WTC11 (cell line): Measurements from ENCODE around the gene PTPRG.

Experiments
- CREB1 ChIP-seq: sonication (generic); formaldehyde crosslinking; IDR thresholded peaks from 2 replicates; pipeline ENCODE4 v1.8.0; 2023; ENCODE audit warnings: mild to moderate bottlenecking, missing genetic modification reagents
- CREM ChIP-seq: sonication (generic); formaldehyde crosslinking; IDR thresholded peaks from 2 replicates; pipeline ENCODE4 v1.8.1; 2022; ENCODE audit warnings: mild to moderate bottlenecking, missing genetic modification reagents, moderate library complexity
- CTCF ChIP-seq: fragments of 200-600 bp; IDR thresholded peaks from 2 replicates; pipeline ENCODE4 v1.8.0; 2022; ENCODE audit warnings: antibody characterized with exemption
- GABPB1 ChIP-seq: sonication (generic); formaldehyde crosslinking; IDR thresholded peaks from 2 replicates; pipeline ENCODE4 v1.8.1; 2023; ENCODE audit warnings: mild to moderate bottlenecking, missing genetic modification reagents
- MAX ChIP-seq: sonication (generic); formaldehyde crosslinking; IDR thresholded peaks from 2 replicates; pipeline ENCODE4 v1.8.0; 2022; ENCODE audit warnings: mild to moderate bottlenecking, missing genetic modification reagents
- RELA ChIP-seq: sonication (generic); formaldehyde crosslinking; IDR thresholded peaks from 2 replicates; pipeline ENCODE4 v1.8.1; 2022; ENCODE audit warnings: missing genetic modification reagents, mild to moderate bottlenecking, borderline replicate concordance
- SOX15 ChIP-seq: fragments of 250-450 bp; sonication (Bioruptor Pico); IDR thresholded peaks from 2 replicates; pipeline ENCODE4 v1.9.0; 2021; ENCODE audit warnings: mild to moderate bottlenecking
- TEAD1 ChIP-seq: sonication (generic); formaldehyde crosslinking; IDR thresholded peaks from 2 replicates; pipeline ENCODE4 v1.8.0; 2022; ENCODE audit warnings: mild to moderate bottlenecking, missing genetic modification reagents
- TEAD4 ChIP-seq: sonication (generic); formaldehyde crosslinking; IDR thresholded peaks from 2 replicates; pipeline ENCODE4 v1.8.0; 2022; ENCODE audit warnings: mild to moderate bottlenecking, missing genetic modification reagents
- ZNF138 ChIP-seq: sonication (generic); formaldehyde crosslinking; conservative IDR thresholded peaks from 2 replicates; pipeline ENCODE4 v1.8.1; 2022; ENCODE audit warnings: mild to moderate bottlenecking, moderate library complexity, missing genetic modification reagents

- TF ChIP-seq CTCF (no peak), MAX (CRISPR knock-in tag) (no peak), RELA (CRISPR knock-in tag) (no peak), GABPB1 (no peak), CREM (CRISPR knock-in tag) (no peak), TEAD4 (CRISPR knock-in tag) (no peak), TEAD1 (CRISPR knock-in tag) (no peak), SOX15 (CRISPR knock-in tag) (no peak), CREB1 (CRISPR knock-in tag) (no peak), ZNF138 (CRISPR knock-in tag) (no peak)
These were observed 227.5 kb downstream of the PTPRG start for GRCh38 chr3:61788623-61789507.
